Fibroblast of lung (primary cell): Measurements from ENCODE around the gene PSMA7. TPM values are rescaled to one million over a fixed set of nuclear protein-coding genes. Genes with fewer than 3 reads are reported as not detected.

Experiments used
- DNase-seq, 2 donors: peaks; one replicate each; pipeline versions ENCODE4 v3.0.0 to v3.0.0-alpha.2; 2010; ENCODE audit warnings: low read depth in 2 of 2
- H2AFZ ChIP-seq: 2 replicates; pipeline ENCODE4 v1.5.1; 2012; ENCODE audit warnings: low read length, control low read depth, inconsistent platforms
- H3K27ac ChIP-seq: 2 replicates; pipeline ENCODE4 v1.5.1; 2011; ENCODE audit warnings: low read length, control low read depth; ENCODE audit not compliant: insufficient read depth
- H3K27me3 ChIP-seq: 2 replicates; pipeline ENCODE4 v1.5.1; 2011; ENCODE audit warnings: mild to moderate bottlenecking, low read length; ENCODE audit not compliant: control insufficient read depth, insufficient read depth
- H3K36me3 ChIP-seq: 2 replicates; pipeline ENCODE4 v1.5.1; 2011; ENCODE audit warnings: low read length; ENCODE audit not compliant: control insufficient read depth, insufficient read depth
- H3K4me1 ChIP-seq: 2 replicates; pipeline ENCODE4 v1.5.1; 2011; ENCODE audit warnings: low read length; ENCODE audit not compliant: control insufficient read depth, insufficient read depth; ENCODE audit errors: extremely low read depth
- H3K4me2 ChIP-seq: 2 replicates; pipeline ENCODE4 v1.5.1; 2011; ENCODE audit warnings: low read length, control low read depth; ENCODE audit not compliant: insufficient read depth; ENCODE audit errors: extremely low read depth
- H3K4me3 ChIP-seq, 4 experiments: fragments of 200-600 bp in 1 of 4; sonication (generic) in 1 of 4; replicated peaks in 1 of 4; 2 replicates each; pipeline ENCODE4 v1.5.1; 2011 to 2016; ENCODE audit warnings: low read length in 4 of 4, low read depth in 3 of 4, mild to moderate bottlenecking in 3 of 4, control low read depth in 2 of 4, inconsistent platforms in 1 of 4, mixed read lengths in 1 of 4; ENCODE audit not compliant: insufficient read depth in 1 of 4; ENCODE audit errors: control extremely low read depth in 1 of 4
- H3K79me2 ChIP-seq: 2 replicates; pipeline ENCODE4 v1.5.1; 2012; ENCODE audit warnings: mild to moderate bottlenecking, low read length, inconsistent platforms; ENCODE audit not compliant: control insufficient read depth, insufficient read depth
- H3K9ac ChIP-seq: 2 replicates; pipeline ENCODE4 v1.5.1; 2011; ENCODE audit warnings: mild to moderate bottlenecking, low read length, control low read depth; ENCODE audit not compliant: insufficient read depth
- H3K9me3 ChIP-seq: 2 replicates; pipeline ENCODE4 v1.5.1; 2012; ENCODE audit warnings: low read depth, low read length; ENCODE audit not compliant: control insufficient read depth, insufficient read depth
- H4K20me1 ChIP-seq: 2 replicates; pipeline ENCODE4 v1.5.1; 2011; ENCODE audit warnings: low read length; ENCODE audit not compliant: control insufficient read depth, insufficient read depth; ENCODE audit errors: extremely low read depth
- EZH2 ChIP-seq: IDR thresholded peaks from 2 replicates; pipeline ENCODE4 v1.5.1; 2012; ENCODE audit warnings: low read length, control low read depth, mild to moderate bottlenecking; ENCODE audit errors: missing control alignments
- polyA plus RNA-seq, 2 donors: library from polyadenylated mRNA; depleted of rRNA in 1 of 2; stranded (reverse) in 1 of 2; unstranded in 1 of 2; fragments of >200 nt; gene quantifications; 2 replicates each; pipeline ENCODE4 v1.2.1, GENCODE V29; 2011 to 2012; ENCODE audit warnings: missing spikeins in 1 of 2
- total RNA-seq: library from RNA; depleted of rRNA; stranded (reverse); fragments of >200 nt; gene quantifications from 2 replicates; pipeline ENCODE4 v1.2.1, GENCODE V29; 2014
- TF ChIP-seq, protein P1 (sequence below), 2 donors: IDR thresholded peaks in 1 of 2; conservative IDR thresholded peaks in 1 of 2; 1 replicate in 1 of 2; 2 replicates in 1 of 2; pipeline ENCODE4 v1.5.1; 2011 to 2012; ENCODE audit warnings: low read length in 2 of 2, control low read depth in 1 of 2, inconsistent platforms in 1 of 2, low read depth in 1 of 2, mild to moderate bottlenecking in 1 of 2

The PSMA7 gene
- total and polyA plus RNA-seq, 2 donors (not counting 1 experiment from before 2014, with no cell fraction given) = 234 to 342 TPM

GRCh38 chr20:62141397-62142251 is 1.6 kb downstream of the PSMA7 start:
- Histone ChIP-seq H3K4me2 (peak overlapping the region; percentile 98), H3K79me2 (peaks cover 69% of the 10 kb centered on the region), H3K27ac (peak overlapping the region; percentile 83), H2AFZ (no peak overlapping the region), H3K4me1 (peaks cover 2% of the 10 kb centered on the region), H3K4me3 (peak overlapping the region; percentile 66 to 88 (median 76)), H3K9ac (peak overlapping the region; percentile 92), H3K27me3 (no peaks in the 10 kb centered on the region), H3K9me3 (no peaks in the 10 kb centered on the region), H3K36me3 (peaks cover 22% of the 10 kb centered on the region), H4K20me1 (peaks cover 2% of the 10 kb centered on the region)
- TF ChIP-seq, protein P1, sequence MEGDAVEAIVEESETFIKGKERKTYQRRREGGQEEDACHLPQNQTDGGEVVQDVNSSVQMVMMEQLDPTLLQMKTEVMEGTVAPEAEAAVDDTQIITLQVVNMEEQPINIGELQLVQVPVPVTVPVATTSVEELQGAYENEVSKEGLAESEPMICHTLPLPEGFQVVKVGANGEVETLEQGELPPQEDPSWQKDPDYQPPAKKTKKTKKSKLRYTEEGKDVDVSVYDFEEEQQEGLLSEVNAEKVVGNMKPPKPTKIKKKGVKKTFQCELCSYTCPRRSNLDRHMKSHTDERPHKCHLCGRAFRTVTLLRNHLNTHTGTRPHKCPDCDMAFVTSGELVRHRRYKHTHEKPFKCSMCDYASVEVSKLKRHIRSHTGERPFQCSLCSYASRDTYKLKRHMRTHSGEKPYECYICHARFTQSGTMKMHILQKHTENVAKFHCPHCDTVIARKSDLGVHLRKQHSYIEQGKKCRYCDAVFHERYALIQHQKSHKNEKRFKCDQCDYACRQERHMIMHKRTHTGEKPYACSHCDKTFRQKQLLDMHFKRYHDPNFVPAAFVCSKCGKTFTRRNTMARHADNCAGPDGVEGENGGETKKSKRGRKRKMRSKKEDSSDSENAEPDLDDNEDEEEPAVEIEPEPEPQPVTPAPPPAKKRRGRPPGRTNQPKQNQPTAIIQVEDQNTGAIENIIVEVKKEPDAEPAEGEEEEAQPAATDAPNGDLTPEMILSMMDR (conservative IDR thresholded peaks at IDR 0.05 in 1 of 2, IDR thresholded peaks at IDR 0.05 in 1 of 2; ENCODE audit: low read depth in 1 of 2, low read length in 2 of 2) = peak; percentile 39 to 48
- TF ChIP-seq EZH2 = no peak
- peak in 1 of 2 donors; percentile 46 for DNase-seq

- Histone ChIP-seq H3K4me2 (peak overlapping the region; percentile 9), H2AFZ (no peak overlapping the region), H3K4me1 (peaks cover 2% of the 10 kb centered on the region), H4K20me1 (peaks cover 2% of the 10 kb centered on the region), H3K27me3 (no peaks in the 10 kb centered on the region), H3K79me2 (peaks cover 64% of the 10 kb centered on the region), H3K27ac (no peak overlapping the region), H3K9ac (no peak overlapping the region), H3K4me3 (peak overlapping the region in 1 of 4 experiments; percentile 77), H3K36me3 (peaks cover 23% of the 10 kb centered on the region), H3K9me3 (no peaks in the 10 kb centered on the region)
- TF ChIP-seq, protein P1 (conservative IDR thresholded peaks at IDR 0.05 in 1 of 2, IDR thresholded peaks at IDR 0.05 in 1 of 2; ENCODE audit: low read depth in 1 of 2, low read length in 2 of 2) = no peak
- TF ChIP-seq EZH2 = no peak
- no peak for DNase-seq
These were observed 2.2 kb downstream of the PSMA7 start for GRCh38 chr20:62141043-62141396.

DNA sequence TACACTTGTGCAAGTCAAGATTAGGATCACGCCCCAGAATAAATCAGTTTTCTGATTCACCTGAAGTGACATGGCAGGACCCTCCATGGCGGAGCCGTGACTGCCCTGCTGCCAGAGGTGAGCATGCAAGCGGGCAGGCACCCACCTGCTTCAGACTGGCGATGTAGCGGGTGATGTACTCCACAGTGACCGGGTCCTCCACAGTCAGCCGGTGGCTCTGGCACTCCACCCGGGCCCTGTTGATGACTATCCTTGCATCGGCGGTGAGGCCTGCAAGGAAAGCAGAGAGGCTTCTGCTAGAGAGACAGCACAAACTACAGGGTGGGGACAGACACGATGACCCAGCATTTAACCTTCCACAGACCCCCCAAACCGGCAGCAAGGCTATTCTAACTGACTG is 3.6 kb downstream of the PSMA7 start:
- Histone ChIP-seq H3K27me3 (no peaks in the 10 kb centered on the region), H3K79me2 (peaks cover 51% of the 10 kb centered on the region), H4K20me1 (peaks cover 2% of the 10 kb centered on the region), H3K36me3 (peaks cover 25% of the 10 kb centered on the region), H3K27ac (no peak overlapping the region), H2AFZ (no peak overlapping the region), H3K4me2 (no peak overlapping the region), H3K4me3 (no peak overlapping the region), H3K4me1 (peaks cover 6% of the 10 kb centered on the region), H3K9me3 (no peaks in the 10 kb centered on the region), H3K9ac (no peak overlapping the region)
- TF ChIP-seq, protein P1 (conservative IDR thresholded peaks at IDR 0.05 in 1 of 2, IDR thresholded peaks at IDR 0.05 in 1 of 2; ENCODE audit: low read depth in 1 of 2, low read length in 2 of 2) = no peak
- no peak for TF ChIP-seq EZH2
- no peak for DNase-seq
